ENCODE data around the gene NHEJ1. TPM values are rescaled to one million over a fixed set of nuclear protein-coding genes. Genes with fewer than 3 reads are reported as not detected.

Gene NHEJ1
- total RNA-seq, 1 experiment from 2014 or later: 16.4 TPM

DNA sequence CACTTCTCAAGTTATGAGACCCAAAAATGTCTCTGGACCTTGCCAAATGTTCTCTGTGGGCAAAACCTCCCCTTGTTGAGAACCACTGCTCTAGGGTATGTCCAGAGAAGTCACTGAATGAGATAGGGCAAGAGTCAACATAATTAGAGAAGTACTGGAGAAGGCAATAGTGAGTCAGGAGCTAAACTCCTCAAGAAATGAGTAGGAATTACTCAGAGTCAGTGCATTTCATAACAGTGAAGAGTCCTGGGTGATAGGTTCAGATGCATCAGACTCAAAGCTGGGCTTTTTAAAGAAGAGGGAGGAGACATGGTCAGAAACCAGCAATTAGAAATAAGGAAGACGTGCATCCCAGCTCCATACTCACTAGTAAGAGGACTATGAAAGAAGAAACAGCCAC lies 61.3 kb downstream of the NHEJ1 start:
- Histone ChIP-seq H3K9ac (ENCODE audit: low read length) (no peak overlapping the region), H4K20me1 (ENCODE audit: insufficient read depth) (no peaks in the 10 kb centered on the region), H2AFZ (ENCODE audit: low read depth, low read length, poor library complexity, severe bottlenecking) (no peak overlapping the region), H3K27ac (ENCODE audit: low read depth, low read length) (no peak overlapping the region), H3K36me3 (ENCODE audit: control insufficient read depth in 1 of 2, insufficient read depth in 2 of 2, low read length in 2 of 2) (no peaks in the 10 kb centered on the region), H3K9me2 (ENCODE audit: insufficient read depth) (no peaks in the 10 kb centered on the region), H3K79me2 (ENCODE audit: insufficient read depth, low read length) (no peaks in the 10 kb centered on the region), H3K4me2 (ENCODE audit: low read length) (no peak overlapping the region), H3K27me3 (ENCODE audit: insufficient read depth, low read length) (no peaks in the 10 kb centered on the region), H3K4me1 (ENCODE audit: control insufficient read depth in 1 of 2, insufficient read depth in 2 of 2, low read length in 2 of 2) (no peaks in the 10 kb centered on the region), H3K9me3 (ENCODE audit: control insufficient read depth in 1 of 2, insufficient read depth in 1 of 2, low read depth in 1 of 2, low read length in 2 of 2) (no peaks in the 10 kb centered on the region), H3K4me3 (replicated peaks in 1 of 2; ENCODE audit: low read depth in 1 of 2, low read length in 2 of 2) (no peak overlapping the region)
- ChIA-PET RAD21 (ENCODE audit: low non-redundant PET in 1 of 2, low total read pairs in 2 of 2, uncharacterized antibody in 2 of 2, unreplicated experiment in 2 of 2) (no interaction called here), POLR2A (no interaction called here), CTCF (no interaction called here)
- intact Hi-C loops (cut with micrococcal nuclease): no loop called here
- TF ChIP-seq, protein P1, sequence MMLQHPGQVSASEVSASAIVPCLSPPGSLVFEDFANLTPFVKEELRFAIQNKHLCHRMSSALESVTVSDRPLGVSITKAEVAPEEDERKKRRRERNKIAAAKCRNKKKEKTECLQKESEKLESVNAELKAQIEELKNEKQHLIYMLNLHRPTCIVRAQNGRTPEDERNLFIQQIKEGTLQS (IDR thresholded peaks at IDR 0.05): no peak
- no peak for DNase-seq (ENCODE audit: low read depth, low spot score)
- BruUV-seq (replicated peaks): no TSS peak
- ATAC-seq: no peak

GRCh38 chr2:219095406-219095935 lies 65.1 kb downstream of the NHEJ1 start:
- no TSS peak for BruUV-seq (replicated peaks)
- no peaks in the 10 kb centered on the region for H3K79me2 ChIP-seq (ENCODE audit: insufficient read depth, low read length)
- no peak overlapping the region for H3K9ac ChIP-seq (ENCODE audit: low read length)
- H3K9me2 ChIP-seq (ENCODE audit: insufficient read depth): no peaks in the 10 kb centered on the region
- DNase-seq (ENCODE audit: low read depth, low spot score) (no peak), ATAC-seq (no peak)
- H3K4me3 ChIP-seq (replicated peaks in 1 of 2; ENCODE audit: low read depth in 1 of 2, low read length in 2 of 2): no peak overlapping the region
- H3K36me3 ChIP-seq (ENCODE audit: control insufficient read depth in 1 of 2, insufficient read depth in 2 of 2, low read length in 2 of 2): no peaks in the 10 kb centered on the region
- H3K27me3 ChIP-seq (ENCODE audit: insufficient read depth, low read length): no peaks in the 10 kb centered on the region
- H4K20me1 ChIP-seq (ENCODE audit: insufficient read depth): no peaks in the 10 kb centered on the region
- no peak overlapping the region for H3K4me2 ChIP-seq (ENCODE audit: low read length)
- TF ChIP-seq FOSL1 (IDR thresholded peaks at IDR 0.05; ENCODE audit: low read depth) (no peak), YY1 (IDR thresholded peaks at IDR 0.05; ENCODE audit: extremely low read depth, insufficient replicate concordance, low read depth, low read length) (no peak), ELF1 (IDR thresholded peaks at IDR 0.05; ENCODE audit: borderline replicate concordance, low read depth) (no peak), JUND (IDR thresholded peaks at IDR 0.05) (no peak), SP1 (IDR thresholded peaks at IDR 0.05; ENCODE audit: low read depth) (no peak), POLR2AphosphoS5 (IDR thresholded peaks at IDR 0.05; ENCODE audit: low read depth, low read length) (no peak), POLR2A (IDR thresholded peaks at IDR 0.05; ENCODE audit: borderline replicate concordance, extremely low read depth, insufficient read depth, insufficient read length) (no peak), EZH2 (IDR thresholded peaks at IDR 0.05) (no peak), SRF (IDR thresholded peaks at IDR 0.05; ENCODE audit: low read depth) (no peak), EZH2phosphoT487 (IDR thresholded peaks at IDR 0.05; ENCODE audit: borderline replicate concordance) (no peak), EGR1 (IDR thresholded peaks at IDR 0.05; ENCODE audit: low read depth) (no peak), ZFX (IDR thresholded peaks at IDR 0.05) (no peak), CEBPB (IDR thresholded peaks at IDR 0.05; ENCODE audit: low read depth) (no peak), CTCF (IDR thresholded peaks at IDR 0.05 in 2 of 3, conservative IDR thresholded peaks at IDR 0.05 in 1 of 3; ENCODE audit: borderline replicate concordance in 1 of 3, insufficient read depth in 1 of 3, low read depth in 2 of 3, low read length in 2 of 3) (no peak)
- TF ChIP-seq, protein P2, sequence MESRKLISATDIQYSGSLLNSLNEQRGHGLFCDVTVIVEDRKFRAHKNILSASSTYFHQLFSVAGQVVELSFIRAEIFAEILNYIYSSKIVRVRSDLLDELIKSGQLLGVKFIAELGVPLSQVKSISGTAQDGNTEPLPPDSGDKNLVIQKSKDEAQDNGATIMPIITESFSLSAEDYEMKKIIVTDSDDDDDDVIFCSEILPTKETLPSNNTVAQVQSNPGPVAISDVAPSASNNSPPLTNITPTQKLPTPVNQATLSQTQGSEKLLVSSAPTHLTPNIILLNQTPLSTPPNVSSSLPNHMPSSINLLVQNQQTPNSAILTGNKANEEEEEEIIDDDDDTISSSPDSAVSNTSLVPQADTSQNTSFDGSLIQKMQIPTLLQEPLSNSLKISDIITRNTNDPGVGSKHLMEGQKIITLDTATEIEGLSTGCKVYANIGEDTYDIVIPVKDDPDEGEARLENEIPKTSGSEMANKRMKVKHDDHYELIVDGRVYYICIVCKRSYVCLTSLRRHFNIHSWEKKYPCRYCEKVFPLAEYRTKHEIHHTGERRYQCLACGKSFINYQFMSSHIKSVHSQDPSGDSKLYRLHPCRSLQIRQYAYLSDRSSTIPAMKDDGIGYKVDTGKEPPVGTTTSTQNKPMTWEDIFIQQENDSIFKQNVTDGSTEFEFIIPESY (IDR thresholded peaks at IDR 0.05; ENCODE audit: extremely low read depth, insufficient replicate concordance, low read length): no peak
- ChIA-PET CTCF (interaction anchor here (0.7 to 0.9 kb wide), 3 partner anchors 9 to 66 kb away, joined by 3 read pairs; no protein-coding TSS in a partner anchor), RAD21 (ENCODE audit: low non-redundant PET in 1 of 2, low total read pairs in 2 of 2, uncharacterized antibody in 2 of 2, unreplicated experiment in 2 of 2) (no interaction called here), POLR2A (no interaction called here)
- H3K27ac ChIP-seq (ENCODE audit: low read depth, low read length): no peak overlapping the region
- intact Hi-C loops (cut with micrococcal nuclease): no loop called here
- H3K4me1 ChIP-seq (ENCODE audit: control insufficient read depth in 1 of 2, insufficient read depth in 2 of 2, low read length in 2 of 2): no peaks in the 10 kb centered on the region
- no peak overlapping the region for H2AFZ ChIP-seq (ENCODE audit: low read depth, low read length, poor library complexity, severe bottlenecking)
- H3K9me3 ChIP-seq (ENCODE audit: control insufficient read depth in 1 of 2, insufficient read depth in 1 of 2, low read depth in 1 of 2, low read length in 2 of 2): no peaks in the 10 kb centered on the region

All from HCT116 (cell line).